GM10266 (cell line): Measurements from ENCODE around the gene SDC4.

Experiments used
- DNase-seq: peaks from one replicate; pipeline ENCODE4 v3.0.0; 2012; ENCODE audit errors: extremely low spot score
- CTCF ChIP-seq: IDR thresholded peaks from 2 replicates; pipeline ENCODE4 v1.5.1; 2012; ENCODE audit warnings: mild to moderate bottlenecking, low read depth; ENCODE audit not compliant: control insufficient read depth, insufficient read depth; ENCODE audit errors: missing control alignments

Gene SDC4

DNA sequence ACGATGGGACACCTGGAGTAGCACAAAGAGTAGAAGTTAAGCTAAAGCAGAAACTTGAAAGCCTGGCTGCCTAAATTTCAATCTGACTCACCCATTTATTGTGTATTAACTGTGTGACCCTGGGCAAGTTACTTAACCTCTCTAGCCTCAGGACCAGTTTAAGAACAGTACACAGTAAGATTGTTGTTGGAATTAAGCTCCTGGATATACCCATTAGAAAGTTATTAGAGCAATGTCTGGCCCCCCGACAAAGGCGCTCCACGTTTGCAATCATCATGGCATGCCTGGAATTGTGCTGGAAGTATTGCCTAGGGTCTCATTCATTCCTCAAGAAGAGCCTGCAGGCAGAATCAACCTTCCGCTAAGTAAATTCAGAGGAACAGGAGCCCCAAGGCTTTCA is 1.4 kb downstream of the SDC4 start:
- no peak for TF ChIP-seq CTCF
- no peak for DNase-seq

GRCh38 chr20:45346291-45346718 is 1.9 kb downstream of the SDC4 start:
- no peak for DNase-seq
- TF ChIP-seq CTCF = no peak

- DNase-seq = no peak
Measured at GRCh38 chr20:45345104-45345936, 2.9 kb downstream of the SDC4 start.

GRCh38 chr20:45344168-45344860 is 3.9 kb downstream of the SDC4 start:
- no peak for TF ChIP-seq CTCF
- no peak for DNase-seq

More at GRCh38 chr20:45345104-45345936, 2.9 kb downstream of the SDC4 start:
- no peak for TF ChIP-seq CTCF

DNA sequence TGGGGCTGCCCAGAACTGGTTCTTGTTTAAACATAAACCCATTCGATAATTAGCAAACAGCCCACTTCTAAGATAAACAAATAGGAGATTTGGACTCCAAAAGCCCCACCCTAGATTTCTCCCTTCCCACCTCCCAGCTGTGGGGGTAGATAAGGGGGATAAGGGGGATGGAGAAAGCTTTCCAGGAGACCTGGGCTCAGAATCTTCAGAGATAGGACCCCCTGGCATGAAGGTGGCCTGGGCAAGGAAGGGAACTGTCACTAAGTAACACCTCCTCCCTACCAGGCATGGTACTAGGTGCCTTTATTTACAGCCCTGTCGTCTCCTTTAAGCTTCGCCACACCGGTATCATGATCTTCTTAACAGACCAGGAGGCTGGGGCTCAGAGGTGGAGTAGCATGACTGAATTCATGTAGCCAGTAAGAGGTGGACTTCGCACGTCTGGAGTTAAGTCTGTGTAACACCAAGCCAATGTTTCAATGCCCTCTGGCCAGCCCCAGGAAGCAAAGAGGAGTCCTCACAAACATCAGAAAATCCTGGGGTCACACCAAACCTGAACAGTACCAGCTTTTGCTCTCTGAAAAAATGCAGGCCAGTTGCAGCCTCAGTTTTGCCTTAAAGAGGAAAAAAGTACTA is 4.6 kb downstream of the SDC4 start:
- DNase-seq = no peak
- TF ChIP-seq CTCF = no peak

GRCh38 chr20:45342855-45343531 is 5.2 kb downstream of the SDC4 start:
- TF ChIP-seq CTCF = no peak
- DNase-seq = no peak
